Upper lobe of right lung (tissue), 1 donor: ENCODE results near the gene SYNPO2. TPM values are rescaled to one million over a fixed set of nuclear protein-coding genes. Genes with fewer than 3 reads are reported as not detected.

ENCODE experiments used
- ATAC-seq: fragments of 200-7000 bp; cut with Tn5 transposase; one replicate; pipeline ENCODE4 v1.9.1; 2020; ENCODE audit warnings: mild to moderate bottlenecking, moderate library complexity
- DNase-seq: peaks from one replicate; pipeline ENCODE4 v3.0.0-alpha.2; 2020
- H3K27ac ChIP-seq: fragments of 200-600 bp; one replicate; pipeline ENCODE4 v1.8.0; 2022
- H3K27me3 ChIP-seq: fragments of 200-600 bp; one replicate; pipeline ENCODE4 v1.8.0; 2022; ENCODE audit warnings: mild to moderate bottlenecking
- H3K36me3 ChIP-seq: fragments of 200-600 bp; one replicate; pipeline ENCODE4 v1.8.0; 2022
- H3K4me1 ChIP-seq: fragments of 200-600 bp; one replicate; pipeline ENCODE4 v1.8.0; 2022
- H3K4me3 ChIP-seq: fragments of 200-600 bp; one replicate; pipeline ENCODE4 v1.8.0; 2022; ENCODE audit warnings: mild to moderate bottlenecking
- H3K9me3 ChIP-seq: fragments of 200-600 bp; one replicate; pipeline ENCODE4 v1.8.0; 2022
- CTCF ChIP-seq: fragments of 200-600 bp; IDR thresholded peaks from one replicate; pipeline ENCODE4 v1.8.0; 2022; ENCODE audit warnings: antibody characterized with exemption
- intact Hi-C: fragments of 100-400 bp; cut with DNase I; formaldehyde crosslinking; loops from one replicate; pipeline ENCODE4 v1.11.0; 2022
- total RNA-seq: library from RNA; stranded (reverse); fragmentation: NEBNext Ultra II Directional; extraction: Animal tissue kit (Norgen Biotek cat#: 25700); gene quantifications from one replicate; pipeline ENCODE4 v1.2.1, GENCODE V29; 2021
- donor health status: DM: no; HTN: yes; CAD: no; lungs with severe emphysema.

SYNPO2 gene
- total RNA-seq, 1 donor from 2014 or later: 38.9 TPM

GRCh38 chr4:118954246-118954645 is 65.6 kb downstream of the SYNPO2 start:
- no peaks in the 10 kb centered on the region for H3K27me3 ChIP-seq
- intact Hi-C loops: no loop called here
- ATAC-seq (no peak), DNase-seq (no peak)
- no peaks in the 10 kb centered on the region for H3K36me3 ChIP-seq
- H3K9me3 ChIP-seq: no peaks in the 10 kb centered on the region
- H3K27ac ChIP-seq: no peak overlapping the region
- TF ChIP-seq CTCF: no peak
- no peak overlapping the region for H3K4me3 ChIP-seq
- H3K4me1 ChIP-seq: no peaks in the 10 kb centered on the region

DNA sequence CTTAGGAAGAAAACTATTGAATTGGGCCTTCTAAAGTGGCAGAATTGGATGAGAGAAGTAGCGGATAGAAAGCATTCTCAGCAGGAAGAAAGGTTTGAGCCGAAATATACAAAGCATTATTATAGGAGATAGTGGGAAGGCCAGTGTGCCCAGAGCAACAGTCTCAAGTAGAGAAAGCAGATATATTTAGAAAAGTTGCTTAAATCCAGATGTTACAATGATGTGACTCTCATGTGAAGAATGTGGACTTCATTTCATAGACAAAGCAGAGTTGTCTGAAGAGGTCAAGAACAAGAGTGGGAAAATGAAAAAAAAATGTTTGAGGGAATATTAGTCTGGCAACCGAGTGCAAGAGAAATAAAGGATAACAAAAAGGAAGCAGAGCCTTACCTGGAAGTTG is 66.9 kb downstream of the SYNPO2 start:
- no peaks in the 10 kb centered on the region for H3K4me1 ChIP-seq
- H3K9me3 ChIP-seq: no peaks in the 10 kb centered on the region
- no peak for TF ChIP-seq CTCF
- no peaks in the 10 kb centered on the region for H3K27me3 ChIP-seq
- DNase-seq: no peak
- no peak overlapping the region for H3K27ac ChIP-seq
- ATAC-seq: no peak
- H3K36me3 ChIP-seq: no peaks in the 10 kb centered on the region
- no peak overlapping the region for H3K4me3 ChIP-seq
- intact Hi-C loops: no loop called here

- H3K27me3 ChIP-seq: no peaks in the 10 kb centered on the region
- TF ChIP-seq CTCF: no peak
- intact Hi-C loops: no loop called here
- H3K4me3 ChIP-seq: no peak overlapping the region
- DNase-seq (no peak), ATAC-seq (no peak)
- H3K4me1 ChIP-seq: no peaks in the 10 kb centered on the region
- H3K27ac ChIP-seq: no peak overlapping the region
- no peaks in the 10 kb centered on the region for H3K9me3 ChIP-seq
- H3K36me3 ChIP-seq: no peaks in the 10 kb centered on the region
Observed at GRCh38 chr4:118957722-118958445, 69.2 kb downstream of the SYNPO2 start.

GRCh38 chr4:118962540-118962939 is 73.9 kb downstream of the SYNPO2 start:
- Histone ChIP-seq H3K9me3 (no peaks in the 10 kb centered on the region), H3K4me1 (peaks cover 7% of the 10 kb centered on the region), H3K27ac (no peak overlapping the region), H3K27me3 (no peaks in the 10 kb centered on the region), H3K4me3 (no peak overlapping the region), H3K36me3 (no peaks in the 10 kb centered on the region)
- DNase-seq (no peak), ATAC-seq (no peak)
- no peak for TF ChIP-seq CTCF
- intact Hi-C loops: no loop called here

DNA sequence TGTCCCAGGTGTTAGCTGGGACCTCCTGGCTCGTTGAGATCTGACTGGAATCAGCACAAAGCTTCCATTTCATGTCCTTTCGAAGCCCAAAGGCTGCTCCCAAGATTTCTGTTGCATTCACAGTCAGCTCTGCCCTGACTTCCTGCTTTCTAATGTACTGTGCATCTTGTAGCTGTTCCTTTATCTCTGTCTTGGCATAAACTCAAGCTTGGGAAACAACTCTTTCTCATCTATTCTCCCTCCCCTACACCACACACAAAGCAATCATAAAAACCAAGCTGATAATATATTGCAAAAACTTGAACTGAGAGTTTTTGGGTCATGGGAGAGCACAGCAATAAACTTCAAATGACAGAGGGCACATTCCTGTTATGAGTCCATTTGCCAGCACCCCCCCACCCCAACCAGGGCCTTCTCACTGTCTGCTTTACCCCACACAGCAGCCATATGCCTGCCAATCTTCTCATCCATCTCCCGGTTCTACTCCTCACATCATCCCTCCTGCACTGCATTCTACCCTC is 76.3 kb downstream of the SYNPO2 start:
- Histone ChIP-seq H3K4me1 (peaks cover 18% of the 10 kb centered on the region), H3K9me3 (no peaks in the 10 kb centered on the region), H3K36me3 (no peaks in the 10 kb centered on the region), H3K27ac (no peak overlapping the region), H3K4me3 (no peak overlapping the region), H3K27me3 (no peaks in the 10 kb centered on the region)
- ATAC-seq: no peak
- DNase-seq: no peak
- no peak for TF ChIP-seq CTCF
- intact Hi-C loops: no loop called here
